ENCODE data around the gene MRPL23.

DNA sequence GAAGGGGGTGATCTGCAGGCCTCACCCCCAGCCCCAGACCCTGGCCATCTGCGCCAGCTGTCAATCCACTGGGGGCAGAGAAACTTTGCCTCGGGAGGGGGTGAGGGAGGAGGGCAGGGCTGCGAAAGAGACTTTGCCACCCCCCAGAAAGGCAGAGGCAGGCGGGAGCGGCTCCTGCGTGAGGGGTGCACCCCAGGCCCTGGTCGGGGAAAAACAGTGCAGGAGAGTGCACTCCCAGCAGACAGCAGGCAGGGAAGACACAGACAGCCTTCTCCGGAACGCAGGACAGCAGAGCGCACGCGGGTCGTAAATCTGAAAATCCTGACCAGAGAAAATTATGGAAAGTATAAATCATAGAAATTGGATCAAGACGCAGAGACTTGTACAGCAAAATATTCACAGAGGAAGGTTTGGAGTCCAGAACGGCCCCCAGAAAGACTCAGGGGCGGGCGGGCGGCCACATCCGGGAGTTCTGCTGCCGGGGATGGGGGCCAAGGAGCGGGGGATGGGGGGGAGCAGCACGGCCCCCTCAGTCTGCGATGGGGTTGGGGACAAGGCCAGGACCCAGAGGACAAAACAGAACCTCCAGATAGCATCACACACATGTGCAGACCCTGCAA is 8.0 kb upstream of the MRPL23 start:
- no peak for TF ChIP-seq POLR2A (IDR thresholded peaks at IDR 0.05; ENCODE audit: low read depth, low read length)
- no peak for TF ChIP-seq POLR2AphosphoS5 (IDR thresholded peaks at IDR 0.05; ENCODE audit: low read depth, low read length)
- TF ChIP-seq SPI1 (IDR thresholded peaks at IDR 0.05; ENCODE audit: low read depth, low read length) = no peak
- TF ChIP-seq TAF1 (IDR thresholded peaks at IDR 0.05; ENCODE audit: low read depth, low read length) = no peak
- no peak for TF ChIP-seq PAX5 (IDR thresholded peaks at IDR 0.05; ENCODE audit: insufficient read depth, low read length, severe bottlenecking)

Data from GM12891 (cell line).